Naive thymus-derived CD4-positive, alpha-beta T cell (primary cell): ENCODE results near the gene HOXD8. TPM values are rescaled to one million over a fixed set of nuclear protein-coding genes. Genes with fewer than 3 reads are reported as not detected.

ENCODE experiments used
- ATAC-seq: fragments of 150-1000 bp; cut with Tn5 transposase; 2 replicates; pipeline ENCODE4 v1.10.0; 2021; ENCODE audit warnings: mild to moderate bottlenecking, moderate library complexity
- CTCF ChIA-PET: fragments of 350-600 bp; sonication (Branson Sonifier 250); formaldehyde crosslinking; loops from one replicate; lab custom pipeline; 2021; ENCODE audit warnings: antibody characterized with exemption; lab: Charles Lee
- POLR2A ChIA-PET: fragments of 350-600 bp; sonication (Branson Sonifier 250); formaldehyde crosslinking; loops from one replicate; lab custom pipeline; 2021; ENCODE audit warnings: antibody characterized with exemption, inconsistent platforms; lab: Charles Lee
- DNase-seq, 9 donors: peaks; one replicate each; pipeline versions ENCODE4 v3.0.0 to v3.0.0-alpha.2; 2020 to 2022; ENCODE audit warnings: mixed read lengths in 1 of 9
- H3K27ac ChIP-seq: one replicate; pipeline ENCODE4 v1.7.0; 2013; ENCODE audit warnings: mild to moderate bottlenecking, low read depth, low read length, moderate library complexity
- H3K27me3 ChIP-seq, 2 donors: one replicate each; pipeline ENCODE4 v1.7.0; 2013; ENCODE audit warnings: low read length in 2 of 2, mild to moderate bottlenecking in 2 of 2, moderate library complexity in 2 of 2; ENCODE audit not compliant: control insufficient read depth in 2 of 2, insufficient read depth in 2 of 2
- H3K36me3 ChIP-seq, 3 experiments: 1 replicate in 2 of 3; 2 replicates in 1 of 3; pipeline ENCODE4 v1.7.0; 2013; ENCODE audit warnings: low read length in 3 of 3, mild to moderate bottlenecking in 3 of 3, moderate library complexity in 1 of 3; ENCODE audit not compliant: insufficient read depth in 3 of 3, control insufficient read depth in 2 of 3
- H3K4me1 ChIP-seq, 2 donors: one replicate each; pipeline ENCODE4 v1.7.0; 2013; ENCODE audit warnings: low read length in 2 of 2, mild to moderate bottlenecking in 2 of 2, moderate library complexity in 1 of 2; ENCODE audit not compliant: control insufficient read depth in 2 of 2, insufficient read depth in 2 of 2
- H3K4me3 ChIP-seq: 2 replicates; pipeline ENCODE4 v1.7.0; 2013; ENCODE audit warnings: mild to moderate bottlenecking, low read length
- H3K9me3 ChIP-seq, 3 experiments: 1 replicate in 2 of 3; 2 replicates in 1 of 3; pipeline ENCODE4 v1.7.0; 2013; ENCODE audit warnings: low read length in 3 of 3; ENCODE audit not compliant: control insufficient read depth in 2 of 3
- H3K27ac Mint-ChIP-seq, 9 donors: one replicate each; pipeline ENCODE4 v1.8.0; 2020 to 2022; ENCODE audit warnings: mixed read lengths in 9 of 9, mild to moderate bottlenecking in 8 of 9, moderate library complexity in 5 of 9, inconsistent platforms in 2 of 9
- H3K27me3 Mint-ChIP-seq, 5 donors: one replicate each; pipeline ENCODE4 v1.8.0; 2021 to 2022; ENCODE audit warnings: mixed read lengths in 5 of 5, mild to moderate bottlenecking in 1 of 5
- H3K36me3 Mint-ChIP-seq, 5 donors: one replicate each; pipeline ENCODE4 v1.8.0; 2020 to 2022; ENCODE audit warnings: mixed read lengths in 5 of 5, mild to moderate bottlenecking in 3 of 5, inconsistent platforms in 1 of 5
- H3K4me1 Mint-ChIP-seq, 7 donors: one replicate each; pipeline ENCODE4 v1.8.0; 2020 to 2022; ENCODE audit warnings: mixed read lengths in 7 of 7, mild to moderate bottlenecking in 3 of 7, inconsistent platforms in 1 of 7
- H3K4me3 Mint-ChIP-seq, 10 donors: one replicate each; pipeline ENCODE4 v1.8.0; 2020 to 2022; ENCODE audit warnings: mild to moderate bottlenecking in 10 of 10, mixed read lengths in 10 of 10, moderate library complexity in 6 of 10, inconsistent platforms in 2 of 10
- H3K9me3 Mint-ChIP-seq, 11 donors: one replicate each; pipeline ENCODE4 v1.8.0; 2020 to 2022; ENCODE audit warnings: mixed read lengths in 11 of 11, mild to moderate bottlenecking in 4 of 11, inconsistent platforms in 1 of 11, moderate library complexity in 1 of 11
- intact Hi-C, 2 donors: fragments of 100-400 bp; cut with micrococcal nuclease; formaldehyde crosslinking; loops; one replicate each; pipeline ENCODE4 v1.15.1; 2023
- polyA plus RNA-seq, 2 donors: library from polyadenylated mRNA; unstranded; fragments of 300-500 nt; fragmentation: Illumina TruSeq; gene quantifications; one replicate each; pipeline ENCODE4 v1.2.3, GENCODE V29; 2021
- total RNA-seq, 6 experiments: library from RNA in 5 of 6; stranded (reverse) in 5 of 6; gene quantifications; 1 replicate in 5 of 6; 2 replicates in 1 of 6; pipeline ENCODE4 v1.2.3 and lab custom pipeline; 2021 to 2026

Gene HOXD8
- total and polyA plus RNA-seq, 7 experiments from 2014 or later = not detected

- intact Hi-C loops = loop anchor here in 1 of 2 donors (2.0 kb wide), 1 partner anchor 24 kb away; no protein-coding TSS in a partner anchor
- H3K27ac ChIP-seq = no peak overlapping the region
- peaks cover 0 to 23% (median 14%) of the 10 kb centered on the region in 7 donors for H3K4me1 Mint-ChIP-seq
- no peak overlapping the region for H3K4me3 ChIP-seq
- peaks cover 0 to 5% (median 0%) of the 10 kb centered on the region in 11 donors for H3K9me3 Mint-ChIP-seq
- H3K36me3 Mint-ChIP-seq = peaks cover 0 to 3% (median 0%) of the 10 kb centered on the region in 5 donors
- peaks cover 8 to 40% of the 10 kb centered on the region in 2 donors for H3K27me3 ChIP-seq
- H3K36me3 ChIP-seq = no peaks in the 10 kb centered on the region
- peaks cover 65 to 88% (median 79%) of the 10 kb centered on the region in 5 donors for H3K27me3 Mint-ChIP-seq
- POLR2A ChIA-PET = no interaction called here
- peaks cover 0 to 6% of the 10 kb centered on the region in 2 donors for H3K4me1 ChIP-seq
- CTCF ChIA-PET = no interaction called here
- ATAC-seq (no peak), DNase-seq (no peak)
- peak overlapping the region in 4 of 10 donors; percentile 22 to 60 (median 36) for H3K4me3 Mint-ChIP-seq
- H3K27ac Mint-ChIP-seq = peak overlapping the region in 1 of 9 donors; percentile 65
- H3K9me3 ChIP-seq = no peaks in the 10 kb centered on the region
These were observed 26.8 kb downstream of the HOXD8 start for GRCh38 chr2:176156301-176156806.

- H3K36me3 ChIP-seq = no peaks in the 10 kb centered on the region
- peaks cover 0 to 6% of the 10 kb centered on the region in 2 donors for H3K4me1 ChIP-seq
- no peaks in the 10 kb centered on the region for H3K9me3 ChIP-seq
- DNase-seq = no peak
- intact Hi-C loops = loop anchor here in 1 of 2 donors (2.0 kb wide), 1 partner anchor 24 kb away; no protein-coding TSS in a partner anchor
- Mint-ChIP-seq H3K36me3 (peaks cover 0 to 3% (median 0%) of the 10 kb centered on the region in 5 donors), H3K27ac (peak within 1 kb of the TSS in 2 of 9 donors; percentile 28 to 87), H3K9me3 (peaks cover 0 to 5% (median 0%) of the 10 kb centered on the region in 11 donors), H3K4me3 (peak within 1 kb of the TSS; percentile 32 to 78 (median 59)), H3K27me3 (peaks cover 69 to 90% (median 83%) of the 10 kb centered on the region in 5 donors), H3K4me1 (peaks cover 0 to 23% (median 15%) of the 10 kb centered on the region in 7 donors)
- ChIA-PET POLR2A (no interaction called here), CTCF (no interaction called here)
- ATAC-seq = no peak
- H3K27me3 ChIP-seq = peaks cover 8 to 46% of the 10 kb centered on the region in 2 donors
- H3K27ac ChIP-seq = no peak within 1 kb of the TSS
- no peak within 1 kb of the TSS for H3K4me3 ChIP-seq
These were observed 27.4 kb downstream of the HOXD8 start, which contains the start of gene HOXD3 for GRCh38 chr2:176156807-176157498. Gene HOXD3 (plus strand): TSS chr2:176157307. CDS start chr2:176169115, 11,808 bp downstream.

- ChIA-PET POLR2A (no interaction called here), CTCF (no interaction called here)
- Histone ChIP-seq H3K36me3 (no peaks in the 10 kb centered on the region), H3K27me3 (peaks cover 8 to 50% of the 10 kb centered on the region in 2 donors), H3K9me3 (no peaks in the 10 kb centered on the region), H3K27ac (no peak overlapping the region), H3K4me3 (no peak overlapping the region), H3K4me1 (peaks cover 0 to 6% of the 10 kb centered on the region in 2 donors)
- H3K4me3 Mint-ChIP-seq = peak overlapping the region; percentile 32 to 78 (median 59)
- intact Hi-C loops = loop anchor here in 1 of 2 donors (2.0 kb wide), 1 partner anchor 25 kb away; no protein-coding TSS in a partner anchor
- H3K27me3 Mint-ChIP-seq = peaks cover 70 to 91% (median 88%) of the 10 kb centered on the region in 5 donors
- peak overlapping the region in 2 of 9 donors; percentile 28 to 87 for H3K27ac Mint-ChIP-seq
- DNase-seq = no peak
- no peak for ATAC-seq
- H3K4me1 Mint-ChIP-seq = peaks cover 0 to 22% (median 18%) of the 10 kb centered on the region in 7 donors
- H3K9me3 Mint-ChIP-seq = peaks cover 0 to 8% (median 0%) of the 10 kb centered on the region in 11 donors
- peaks cover 0 to 3% (median 0%) of the 10 kb centered on the region in 5 donors for H3K36me3 Mint-ChIP-seq
These were observed 28.1 kb downstream of the HOXD8 start for GRCh38 chr2:176157499-176158185.

GRCh38 chr2:176158186-176158591 lies 28.7 kb downstream of the HOXD8 start:
- no peaks in the 10 kb centered on the region for H3K9me3 ChIP-seq
- ChIA-PET CTCF (no interaction called here), POLR2A (no interaction called here)
- intact Hi-C loops = no loop called here
- DNase-seq (no peak), ATAC-seq (no peak)
- Mint-ChIP-seq H3K27ac (peak overlapping the region in 1 of 9 donors; percentile 87), H3K36me3 (peaks cover 0 to 3% (median 0%) of the 10 kb centered on the region in 5 donors), H3K9me3 (peaks cover 0 to 11% (median 0%) of the 10 kb centered on the region in 11 donors), H3K27me3 (peaks cover 71 to 90% (median 87%) of the 10 kb centered on the region in 5 donors), H3K4me1 (peaks cover under 1 to 22% (median 18%) of the 10 kb centered on the region in 7 donors), H3K4me3 (peak overlapping the region in 8 of 10 donors; percentile 33 to 74 (median 56))
- H3K27me3 ChIP-seq = peaks cover 8 to 53% of the 10 kb centered on the region in 2 donors
- peaks cover 0 to 6% of the 10 kb centered on the region in 2 donors for H3K4me1 ChIP-seq
- H3K27ac ChIP-seq = no peak overlapping the region
- H3K36me3 ChIP-seq = no peaks in the 10 kb centered on the region
- H3K4me3 ChIP-seq = no peak overlapping the region

- H3K27ac Mint-ChIP-seq = no peak overlapping the region
- ATAC-seq = no peak
- intact Hi-C loops = no loop called here
These were observed 29.6 kb downstream of the HOXD8 start for GRCh38 chr2:176158855-176159662.

More at GRCh38 chr2:176158855-176159662, 29.6 kb downstream of the HOXD8 start:
- peak overlapping the region in 5 of 10 donors; percentile 13 to 60 (median 41) for H3K4me3 Mint-ChIP-seq
- Histone ChIP-seq H3K36me3 (no peaks in the 10 kb centered on the region), H3K4me3 (no peak overlapping the region), H3K4me1 (peaks cover 0 to 6% of the 10 kb centered on the region in 2 donors), H3K27ac (no peak overlapping the region), H3K27me3 (peaks cover 10 to 60% of the 10 kb centered on the region in 2 donors), H3K9me3 (peaks cover 0 to under 1% (median 0%) of the 10 kb centered on the region in 3 experiments)
- POLR2A ChIA-PET = no interaction called here
- H3K9me3 Mint-ChIP-seq = peaks cover 0 to 17% (median 1%) of the 10 kb centered on the region in 11 donors
- CTCF ChIA-PET = no interaction called here
- H3K27me3 Mint-ChIP-seq = peaks cover 73 to 91% (median 87%) of the 10 kb centered on the region in 5 donors
- no peak for DNase-seq
- peaks cover 0 to 4% (median 0%) of the 10 kb centered on the region in 5 donors for H3K36me3 Mint-ChIP-seq
- H3K4me1 Mint-ChIP-seq = peaks cover 5 to 27% (median 21%) of the 10 kb centered on the region in 7 donors
